ENCODE results near the gene OPHN1.
"Not testable (repeated sequence)": the region's sequence is repeated elsewhere in the genome, so short reads cannot be mapped to it uniquely, and the experiment has no call there.

OPHN1 gene

DNA sequence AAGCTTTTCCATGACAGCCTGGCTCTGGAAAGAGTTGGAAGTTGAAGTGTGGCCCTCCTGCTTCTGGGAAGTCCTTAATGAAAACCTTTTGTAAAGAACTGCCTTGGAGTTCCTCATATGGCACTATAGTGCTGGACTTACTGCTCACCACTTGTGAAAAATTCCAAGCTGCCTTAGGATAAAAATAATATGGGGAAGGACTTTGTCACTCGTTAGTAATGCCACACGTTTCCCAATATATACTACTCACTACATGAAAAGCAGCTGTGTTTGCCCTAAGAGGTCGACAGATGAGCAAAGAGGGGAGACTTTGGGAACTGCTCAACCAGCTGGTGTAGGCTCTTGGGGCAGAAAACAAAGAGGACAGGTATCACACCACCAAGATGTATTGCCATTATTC, 11.7 kb downstream of the OPHN1 start:
- peak; percentile 62 for DNase-seq

DNA sequence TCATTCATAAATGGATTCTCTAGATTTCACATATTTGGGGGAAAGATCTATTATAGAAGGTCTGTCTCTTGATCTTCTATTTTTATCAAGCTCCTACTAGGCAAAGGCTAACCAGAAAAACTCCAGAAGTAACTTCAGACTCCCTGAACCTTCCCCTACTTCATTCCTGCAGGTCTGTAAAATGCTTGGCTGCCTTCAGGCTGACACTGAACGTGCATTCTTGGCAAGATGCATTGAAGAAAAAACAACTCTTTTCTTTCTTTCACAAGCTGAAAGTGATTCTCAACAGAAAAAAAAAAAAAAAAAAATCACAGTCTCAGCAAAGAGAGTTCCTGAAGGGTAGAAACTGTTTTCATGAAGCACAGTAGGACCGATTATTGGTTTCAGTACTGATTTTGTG, 12.7 kb downstream of the OPHN1 start:
- DNase-seq: peak; percentile 39

DNA sequence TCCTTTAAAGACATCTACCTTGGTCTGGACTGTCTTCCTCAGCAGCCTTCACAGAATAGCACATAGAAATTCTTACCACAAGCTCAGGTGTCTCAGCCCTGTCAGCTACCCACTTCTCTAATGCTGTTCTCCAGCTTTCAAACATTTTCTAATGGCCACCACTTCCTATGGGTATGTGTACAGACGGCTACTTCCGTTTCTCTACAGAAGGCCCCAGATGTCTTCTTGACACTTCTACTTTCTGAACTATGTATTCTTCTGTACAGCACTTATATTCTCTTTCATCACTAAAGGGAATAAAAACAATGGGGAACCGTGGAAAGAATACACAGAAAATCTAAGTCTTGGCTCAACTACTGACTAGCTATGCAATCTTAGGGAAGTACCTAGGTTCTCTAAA, 13.3 kb downstream of the OPHN1 start:
- DNase-seq: no peak

DNA sequence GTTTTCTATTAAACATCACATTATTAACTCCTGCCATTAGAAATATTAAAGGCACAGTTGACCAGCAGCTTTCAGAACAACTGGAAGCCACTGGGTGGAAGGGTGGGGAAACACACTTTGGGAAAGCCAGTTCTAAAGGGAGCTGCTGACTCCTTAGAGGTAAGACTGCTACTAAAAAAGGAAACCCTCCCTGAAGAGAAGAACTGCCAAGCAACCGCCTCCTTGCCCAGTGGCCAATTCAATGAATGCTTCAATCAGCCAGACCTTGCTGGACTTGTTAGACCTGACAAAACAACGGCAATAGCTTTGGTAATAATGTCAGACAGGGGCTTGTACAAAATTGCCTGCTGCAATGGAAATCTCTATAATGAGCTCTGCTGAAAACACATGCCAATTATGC, 15.6 kb downstream of the OPHN1 start:
- no peak for DNase-seq

DNA sequence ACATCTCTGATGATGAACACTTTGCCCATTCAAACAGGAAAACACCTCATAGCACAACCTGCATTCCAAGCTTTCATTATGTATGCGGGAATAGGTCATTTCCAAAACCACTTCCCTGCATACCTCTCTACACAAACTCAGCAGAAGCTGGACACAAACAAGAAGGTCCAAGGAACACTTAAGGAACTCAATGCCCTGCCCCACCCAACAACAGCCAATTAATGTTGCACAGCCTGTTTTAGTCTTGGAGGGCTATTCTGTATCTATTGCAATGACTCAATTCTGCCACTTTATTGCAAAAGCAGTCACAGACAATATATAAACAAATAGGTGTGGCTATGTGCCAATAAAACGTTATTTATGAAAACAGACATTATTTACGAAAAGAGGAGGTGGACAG, 16.7 kb downstream of the OPHN1 start:
- no peak for DNase-seq

DNA sequence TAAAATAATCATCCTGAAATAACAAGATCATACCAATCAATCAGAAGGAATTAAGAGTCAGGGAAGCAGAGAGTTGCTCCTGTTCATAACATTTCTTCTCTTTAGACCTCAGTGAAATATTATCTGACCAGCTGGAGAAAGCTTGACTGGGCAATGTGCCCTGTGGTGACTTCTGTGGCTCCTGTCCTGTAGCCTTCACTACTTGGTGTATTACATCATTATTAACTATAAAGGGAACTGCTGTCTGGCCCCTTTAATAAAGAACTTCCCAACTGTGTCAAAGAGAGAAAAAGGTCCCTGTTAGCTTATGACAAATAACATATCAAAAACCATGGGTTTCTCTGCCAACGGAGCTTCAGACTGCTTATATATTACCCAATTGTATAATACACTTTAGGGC, 18.0 kb downstream of the OPHN1 start:
- DNase-seq: peak; percentile 63

DNA sequence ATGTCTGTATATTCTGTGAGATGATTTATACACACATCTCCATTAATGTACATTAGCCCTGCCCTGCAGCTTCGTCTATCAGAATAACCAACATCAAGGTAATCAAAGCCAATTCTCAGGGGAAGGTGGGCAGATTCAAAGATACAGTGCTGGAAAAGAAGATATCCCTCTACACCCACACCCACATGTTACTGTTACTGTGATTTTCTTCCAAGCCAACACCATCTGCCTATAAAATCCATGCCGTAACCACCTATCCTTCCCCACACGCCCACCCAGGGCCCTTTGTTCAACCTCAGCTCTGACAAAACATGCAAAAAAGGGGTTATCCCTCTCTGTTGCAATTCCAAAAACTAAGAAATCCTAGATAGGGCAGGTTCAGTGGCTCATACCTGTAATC, 20.0 kb downstream of the OPHN1 start:
- DNase-seq: no peak

DNA sequence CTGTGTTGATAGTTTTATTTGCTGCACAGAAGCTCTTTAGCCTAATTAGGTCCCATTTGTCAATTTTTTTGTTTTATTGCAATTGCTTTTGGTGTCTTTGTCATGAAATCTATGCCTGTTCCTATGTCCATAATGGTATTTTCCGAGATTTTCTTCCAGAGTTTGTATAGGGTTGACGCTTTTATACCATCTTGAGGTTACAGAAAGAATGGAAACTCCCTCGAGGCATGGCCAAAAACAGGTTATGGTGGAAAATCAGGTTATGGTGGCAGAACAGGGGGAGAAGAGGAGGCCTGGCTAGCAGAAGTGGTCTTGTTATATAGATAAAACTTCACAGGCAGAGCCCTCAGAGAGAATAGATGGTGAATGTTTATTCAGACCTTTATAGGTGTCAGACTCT, 21.6 kb downstream of the OPHN1 start:
- DNase-seq: no peak

DNA sequence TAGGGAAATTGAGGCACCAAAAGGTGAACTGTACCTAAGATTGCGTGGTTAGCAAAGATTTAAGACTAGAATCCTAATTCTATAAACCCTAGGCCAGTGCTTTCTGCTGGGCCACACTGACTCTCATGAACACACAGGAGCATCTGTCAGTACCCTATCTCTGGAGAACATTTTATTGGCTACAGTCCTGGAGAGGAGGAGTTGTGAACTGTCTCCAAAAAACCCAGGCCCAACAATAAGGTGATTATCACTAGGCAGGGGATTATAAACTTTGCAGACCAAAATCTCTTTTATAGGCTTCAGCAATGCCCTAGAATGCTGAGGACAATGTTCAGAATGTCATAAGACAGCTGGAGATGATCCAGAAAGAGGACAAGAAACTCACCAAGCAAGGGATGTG, 24.1 kb downstream of the OPHN1 start:
- no peak for DNase-seq

DNA sequence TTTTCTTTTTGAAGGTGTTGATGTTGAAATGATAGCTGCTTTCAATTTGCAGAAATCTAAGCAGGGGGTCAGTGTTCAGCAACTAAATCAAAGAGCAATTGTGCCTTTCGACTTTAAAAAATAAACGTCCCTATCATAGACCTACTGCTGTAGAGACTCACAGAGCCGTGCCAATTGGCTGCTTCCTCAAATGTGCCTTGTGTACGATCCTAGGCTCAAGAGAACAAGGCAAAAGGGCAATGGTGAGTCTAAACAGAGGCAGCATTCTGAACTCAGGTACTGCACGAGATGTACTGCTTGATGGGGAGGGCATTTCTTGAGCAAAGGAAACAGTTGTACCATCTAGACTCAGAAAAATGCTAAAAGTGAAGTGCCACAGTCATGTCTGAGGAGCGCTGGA, 29.8 kb downstream of the OPHN1 start:
- DNase-seq: no peak

DNA sequence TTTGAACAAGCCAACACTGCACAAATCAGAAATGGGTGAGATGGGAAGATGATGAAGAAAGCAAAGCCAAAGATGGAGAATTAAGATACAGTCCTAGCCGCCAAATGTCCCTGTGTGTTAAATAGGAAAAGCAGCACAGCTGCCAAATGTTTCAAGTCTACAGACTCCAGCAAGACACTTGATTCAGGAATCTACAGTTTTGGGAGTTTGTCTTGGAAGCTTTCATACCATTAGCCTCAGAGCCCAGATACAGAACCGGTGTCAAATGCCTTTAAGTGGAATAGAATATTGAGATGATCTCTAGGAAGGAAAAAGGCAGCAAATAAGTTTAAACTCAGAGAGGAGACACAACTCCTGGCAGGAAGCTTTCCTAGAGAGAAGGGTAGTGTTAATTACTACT, 30.3 kb downstream of the OPHN1 start:
- DNase-seq: no peak

DNA sequence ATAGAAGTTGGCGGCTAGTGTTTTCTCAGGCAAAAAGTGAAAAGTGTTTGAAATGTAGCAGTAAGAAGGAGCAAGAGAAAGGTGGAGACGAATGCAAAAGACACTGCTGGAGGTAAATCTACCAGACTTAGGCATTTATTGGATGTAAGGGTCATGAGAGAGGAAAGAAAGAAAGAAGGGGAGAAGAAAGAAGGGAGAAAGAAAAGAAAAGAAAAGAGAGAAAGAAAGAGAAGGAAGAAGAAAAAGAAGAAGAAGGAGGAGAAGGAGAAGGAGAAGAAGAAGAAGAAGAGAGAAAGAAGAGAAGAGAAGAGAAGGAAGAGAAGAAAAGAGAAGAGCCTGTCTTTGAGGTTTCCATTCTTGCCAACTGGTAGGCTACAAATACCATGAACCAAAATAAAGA, 31.2 kb downstream of the OPHN1 start:
- no peak for DNase-seq

DNA sequence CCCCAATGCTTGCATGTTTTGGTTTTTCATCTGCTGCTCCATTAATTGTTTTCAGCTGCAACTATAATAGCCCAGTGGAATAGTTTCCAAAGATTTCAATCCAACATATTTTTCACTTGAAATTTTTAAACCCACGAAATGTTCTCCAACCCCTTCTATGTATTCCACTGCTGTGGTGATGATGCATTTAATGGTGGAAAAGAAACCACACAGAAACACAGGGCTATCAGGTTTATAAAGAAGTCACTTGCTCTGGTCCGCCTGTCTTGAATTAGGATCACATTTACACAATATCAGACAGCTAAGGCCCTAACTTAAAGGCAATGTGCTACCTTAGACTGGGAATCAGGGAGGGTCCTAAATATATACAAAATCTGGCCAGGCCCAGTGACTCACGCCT, 35.0 kb downstream of the OPHN1 start:
- no peak for DNase-seq

DNA sequence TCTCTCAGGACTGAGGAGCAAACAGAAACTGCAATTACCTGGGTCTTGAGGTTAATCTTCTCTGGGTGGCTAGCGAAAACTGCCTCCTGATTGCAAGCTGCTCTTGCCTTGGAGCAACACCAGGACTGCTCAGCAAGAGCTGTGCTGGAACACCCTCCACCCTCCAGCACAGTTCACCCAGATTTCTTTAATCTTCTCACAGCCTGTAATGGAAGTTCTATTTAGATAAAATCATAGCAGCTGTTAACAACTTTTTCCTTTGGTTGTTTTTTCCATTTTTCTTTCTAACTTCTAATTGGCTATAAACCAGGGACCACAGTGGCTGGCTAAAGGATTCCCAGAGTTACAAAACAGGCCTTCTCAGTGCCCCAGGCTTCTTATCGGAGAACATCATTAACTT, 36.3 kb downstream of the OPHN1 start:
- DNase-seq: no peak

DNA sequence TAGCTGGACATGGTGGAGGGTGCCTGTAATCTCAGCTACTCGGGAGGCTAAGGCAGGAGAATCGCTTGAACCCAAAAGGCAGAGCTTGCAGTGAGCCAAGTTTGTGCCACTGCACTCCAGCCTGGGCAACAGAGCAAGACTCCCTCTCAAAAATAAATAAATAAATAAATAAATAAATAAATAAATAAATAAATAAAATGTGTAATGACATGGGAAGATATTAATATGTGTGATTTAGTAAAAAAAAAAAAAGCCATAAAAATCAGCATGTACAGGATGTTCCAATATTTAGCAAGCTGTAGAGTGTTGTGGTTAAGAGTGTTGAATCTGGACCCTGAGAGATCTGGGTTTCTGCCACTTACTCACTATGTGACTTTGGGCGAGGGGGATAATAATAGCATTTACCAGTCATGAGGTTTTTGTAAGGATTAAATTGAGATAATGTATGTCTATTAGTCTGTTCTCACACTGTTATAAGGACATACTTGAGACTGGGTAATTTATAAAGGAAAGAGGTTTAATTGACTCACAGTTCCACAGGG, 43.8 kb downstream of the OPHN1 start:
- not testable (repeated sequence) for DNase-seq

DNA sequence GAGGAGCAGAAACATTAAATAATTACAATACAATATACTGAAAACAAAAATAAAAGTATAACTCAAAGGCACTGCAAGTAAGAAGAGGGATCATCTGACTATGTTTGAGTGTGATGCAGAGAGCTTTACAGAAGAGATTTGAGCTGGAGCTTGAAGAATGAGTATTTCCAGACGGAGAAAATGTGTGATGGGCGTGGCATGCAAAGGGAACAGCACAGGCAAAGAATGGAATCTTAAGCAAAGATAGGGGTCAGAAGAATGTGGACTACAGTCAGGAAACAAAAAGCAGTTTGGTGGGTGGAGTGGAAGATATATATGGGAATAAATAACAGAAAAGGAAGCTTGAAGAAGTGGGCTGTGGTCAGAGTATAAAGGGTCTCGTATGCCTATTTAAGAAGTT, 45.5 kb downstream of the OPHN1 start:
- DNase-seq: no peak

DNA sequence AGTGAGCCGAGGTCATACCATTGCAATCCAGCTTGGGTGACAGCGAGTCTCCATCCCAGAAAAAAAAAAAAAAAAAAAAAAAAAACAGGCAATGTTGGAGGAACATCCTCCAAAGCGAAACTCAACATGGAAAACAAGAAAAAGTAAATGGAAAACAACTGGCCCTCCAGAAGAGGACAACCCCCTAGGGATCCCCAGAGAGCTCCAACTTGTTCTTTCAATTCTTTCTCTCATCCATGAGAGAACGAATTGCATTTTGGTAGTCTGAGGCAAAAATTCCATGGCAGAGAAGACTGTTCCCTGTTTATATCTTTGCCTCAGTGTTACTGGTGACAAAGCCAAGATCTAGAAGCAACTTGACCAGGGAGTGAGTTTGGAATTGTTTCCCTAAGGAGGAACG, 49.8 kb downstream of the OPHN1 start:
- DNase-seq: no peak

DNA sequence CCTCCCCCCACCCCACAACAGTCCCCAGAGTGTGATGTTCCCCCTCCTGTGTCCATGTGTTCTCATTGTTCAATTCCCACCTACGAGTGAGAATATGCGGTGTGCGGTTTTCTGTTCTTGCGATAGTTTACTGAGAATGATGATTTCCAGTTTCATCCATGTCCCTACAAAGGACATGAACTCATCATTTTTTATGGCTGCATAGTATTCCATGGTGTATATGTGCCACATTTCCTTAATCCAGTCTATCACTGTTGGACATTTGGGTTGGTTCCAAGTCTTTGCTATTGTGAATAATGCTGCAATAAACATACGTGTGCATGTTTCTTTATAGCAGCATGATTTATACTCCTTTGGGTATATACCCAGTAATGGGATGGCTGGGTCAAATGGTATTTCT, 55.7 kb downstream of the OPHN1 start:
- not testable (repeated sequence) for DNase-seq

DNA sequence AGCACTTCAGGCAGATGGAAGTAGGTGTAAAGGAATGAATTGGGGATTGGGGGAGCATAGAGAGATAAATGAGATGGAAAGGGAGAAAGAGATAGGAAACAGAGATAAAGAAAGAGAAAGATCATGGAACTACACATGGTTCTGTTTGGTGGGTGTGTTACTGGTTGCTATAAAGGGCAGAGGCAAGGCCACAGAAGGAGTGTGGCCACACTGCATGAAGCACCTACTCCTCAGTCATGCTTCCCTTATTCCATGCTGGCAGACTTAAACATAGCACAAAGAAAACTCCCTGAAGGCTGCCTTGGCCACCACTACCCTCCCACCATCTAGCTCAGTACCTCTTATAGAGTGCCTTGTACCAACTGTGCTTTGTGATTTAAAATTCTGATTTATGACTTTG, 56.9 kb downstream of the OPHN1 start:
- no peak for DNase-seq

DNA sequence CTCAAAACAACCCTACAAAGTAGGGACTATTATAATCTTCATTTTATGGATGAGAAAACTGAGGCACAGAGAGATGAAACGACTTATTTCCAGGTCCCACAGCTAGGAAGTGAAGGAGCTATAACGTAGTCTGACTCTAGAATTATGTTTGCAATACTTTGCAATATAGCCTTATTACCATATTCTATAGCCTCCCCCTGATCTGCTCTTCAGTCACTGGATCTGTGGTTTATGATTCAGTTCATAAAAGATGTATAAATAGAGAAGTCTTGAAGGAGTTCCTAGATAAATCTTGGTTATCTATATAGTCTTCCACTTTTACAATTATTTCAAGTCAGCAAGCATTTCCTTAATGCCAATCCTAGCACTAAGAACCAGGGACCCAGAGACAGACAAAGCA, 57.5 kb downstream of the OPHN1 start:
- DNase-seq: peak; percentile 23

DNA sequence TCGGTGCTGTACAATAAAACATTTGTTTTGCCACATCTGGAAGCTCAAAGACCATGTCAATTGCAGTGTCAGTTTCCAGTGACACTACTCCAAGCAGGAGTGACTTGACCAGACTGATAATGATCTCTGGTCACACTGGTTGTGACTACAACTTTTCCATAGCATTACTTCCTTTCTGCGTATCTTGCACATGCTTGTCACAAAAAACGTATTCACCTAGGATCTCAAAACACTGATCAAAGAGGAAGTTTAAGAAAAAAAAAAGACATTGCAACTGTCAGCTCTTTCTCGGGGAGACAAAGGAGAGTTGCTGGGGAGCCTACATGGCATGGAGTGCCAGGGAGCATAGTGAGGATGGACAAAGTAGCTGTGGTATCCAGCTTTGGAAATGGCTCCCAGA, 60.6 kb downstream of the OPHN1 start:
- no peak for DNase-seq

DNA sequence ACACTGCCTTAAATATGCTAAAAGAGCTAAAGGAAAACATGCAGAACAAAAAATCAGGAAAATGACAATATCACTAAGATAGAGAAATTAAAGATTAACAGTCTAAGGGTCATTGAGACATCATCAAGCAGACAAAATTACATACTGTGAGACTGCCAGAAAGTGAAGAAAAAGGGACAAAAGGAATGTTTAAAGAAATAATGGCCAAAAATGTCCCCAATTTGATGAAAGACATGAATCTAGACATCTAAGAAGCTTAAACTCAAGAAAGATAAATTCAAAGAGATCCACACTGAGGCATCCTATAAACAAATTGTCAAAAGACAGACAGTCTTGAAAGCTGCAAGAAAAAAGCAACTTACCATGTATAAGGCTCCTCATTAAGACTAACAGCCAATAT, 63.7 kb downstream of the OPHN1 start:
- no peak for DNase-seq

DNA sequence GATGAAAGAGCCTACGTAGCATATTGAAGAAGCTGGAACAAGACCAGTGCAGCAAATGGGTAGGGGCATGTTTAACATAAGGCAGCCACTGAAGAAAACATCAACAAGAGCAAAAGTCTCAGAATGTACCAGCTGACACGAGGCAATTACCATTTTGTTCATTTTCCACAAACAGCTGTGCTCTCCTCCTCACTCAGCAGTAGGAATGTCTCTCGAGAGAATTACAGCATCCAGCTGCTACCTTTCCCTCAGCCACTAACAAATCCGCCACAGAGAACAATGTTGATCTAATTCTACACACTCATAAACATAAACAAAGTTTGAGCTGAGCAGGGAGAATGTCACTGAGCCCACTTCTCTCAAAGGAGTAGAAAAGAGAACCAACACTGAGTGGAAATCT, 68.0 kb downstream of the OPHN1 start:
- no peak for DNase-seq

DNA sequence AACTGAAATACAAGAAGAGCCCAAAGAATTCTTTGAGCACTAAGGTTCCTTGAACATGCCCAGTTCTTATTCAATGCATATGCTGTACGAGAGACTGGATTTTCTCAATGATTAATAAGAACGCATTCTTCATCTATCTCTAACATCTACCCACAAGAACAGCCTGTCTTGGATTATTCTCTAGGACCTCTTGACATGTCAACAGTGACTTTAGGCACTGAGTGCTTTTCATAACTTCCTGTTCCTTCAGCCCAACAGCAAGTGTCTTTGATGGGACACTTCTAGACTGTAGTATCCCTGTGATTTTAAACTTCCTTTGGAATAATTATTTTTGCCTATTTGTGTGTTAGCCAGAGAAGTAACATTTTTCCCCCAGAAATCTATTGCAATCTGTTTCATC, 69.3 kb downstream of the OPHN1 start:
- no peak for DNase-seq

DNA sequence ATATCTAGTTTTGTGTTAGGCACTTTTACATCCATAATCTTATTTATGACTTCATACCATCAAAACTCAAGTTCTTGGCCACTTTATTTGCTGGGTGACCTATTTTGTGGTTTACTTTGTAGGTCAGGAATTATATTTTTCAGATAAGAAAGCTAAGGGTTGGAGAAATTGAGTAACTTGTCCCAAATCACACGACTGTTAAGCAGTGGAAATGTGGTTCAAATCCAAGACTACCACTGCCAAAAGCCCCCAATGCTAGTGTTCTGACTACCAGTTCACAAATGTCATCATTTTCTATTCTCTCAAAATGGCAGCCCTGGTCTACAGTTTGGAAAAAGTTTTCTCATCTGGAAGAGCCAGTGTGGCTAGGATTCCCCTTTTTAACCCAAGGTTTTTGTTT, 74.6 kb downstream of the OPHN1 start:
- no peak for DNase-seq

DNA sequence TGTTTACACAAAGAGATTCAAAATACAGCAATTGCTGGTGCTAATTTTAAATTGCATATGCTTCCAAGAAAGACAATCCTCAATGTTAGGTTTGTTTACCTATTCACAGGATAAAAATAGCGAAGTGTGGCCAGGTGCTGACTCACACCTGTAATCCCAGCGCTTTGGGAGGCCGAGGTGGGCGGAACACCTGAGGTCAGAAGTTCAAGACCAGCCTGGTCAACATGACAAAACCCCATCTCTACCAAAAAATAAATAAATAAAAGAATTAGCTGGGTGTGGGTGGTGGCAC, 77.7 kb downstream of the OPHN1 start:
- DNase-seq: no peak

Data from fibroblast of skin of scalp (primary cell).